Activated gamma-delta T cell (primary cell): ENCODE data around the gene GRPEL2.
"Not testable (repeated sequence)": the region's sequence is repeated elsewhere in the genome, so short reads cannot be mapped to it uniquely, and the experiment has no call there.

Source experiments
- DNase-seq: peaks from one replicate; lab custom pipeline; 2025; lab: John Stamatoyannopoulos, UW

GRPEL2 gene

GRCh38 chr5:149398747-149399266 lies 53.5 kb downstream of the GRPEL2 start:
- DNase-seq: not testable (repeated sequence)

GRCh38 chr5:149399775-149400174 lies 54.5 kb downstream of the GRPEL2 start:
- no peak for DNase-seq

GRCh38 chr5:149400304-149400703 lies 55.0 kb downstream of the GRPEL2 start:
- no peak for DNase-seq

DNA sequence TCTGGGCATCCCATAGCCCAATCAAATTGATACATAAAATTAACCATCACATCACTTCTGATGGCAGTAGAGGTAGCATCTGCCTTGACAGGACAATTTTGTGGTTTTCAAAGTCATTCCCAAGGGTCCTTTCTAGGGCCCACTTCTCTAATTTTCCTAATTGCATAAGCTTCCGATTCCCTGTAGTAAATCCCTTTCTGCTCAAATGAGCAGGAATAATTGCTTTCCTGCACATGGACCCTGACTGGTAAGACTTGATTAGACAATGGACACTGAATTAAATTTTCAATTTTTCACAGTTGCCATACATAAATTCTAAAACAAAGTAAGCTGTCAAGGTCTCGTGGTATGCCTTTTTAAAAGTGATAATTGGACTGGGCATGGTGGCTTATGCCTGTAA lies 55.8 kb downstream of the GRPEL2 start:
- DNase-seq: no peak

GRCh38 chr5:149402291-149402690 lies 57.0 kb downstream of the GRPEL2 start:
- DNase-seq: no peak
